Loucy (cell line): Measurements from ENCODE around the gene AP1AR.

Experiments used
- H2AFZ ChIP-seq: fragments of 200-600 bp; sonication (generic); 2 replicates; pipeline ENCODE4 v1.6.0; 2016; ENCODE audit warnings: antibody characterized with exemption, mild to moderate bottlenecking, low read length, moderate library complexity
- H3F3A ChIP-seq: fragments of 200-600 bp; 2 replicates; pipeline ENCODE4 v1.6.0; 2016; ENCODE audit warnings: antibody characterized with exemption, low read depth, mild to moderate bottlenecking
- H3K27me3 ChIP-seq: fragments of 200-600 bp; sonication (generic); 2 replicates; pipeline ENCODE4 v1.6.1; 2014; ENCODE audit warnings: low read length, mild to moderate bottlenecking; ENCODE audit not compliant: insufficient read depth, poor library complexity, severe bottlenecking
- H3K36me3 ChIP-seq: fragments of 200-600 bp; sonication (generic); 2 replicates; pipeline ENCODE4 v1.6.1; 2016; ENCODE audit warnings: low read length; ENCODE audit not compliant: insufficient read depth
- H3K4me1 ChIP-seq: fragments of 200-600 bp; sonication (generic); 2 replicates; pipeline ENCODE4 v1.5.1; 2014; ENCODE audit warnings: low read length, mild to moderate bottlenecking; ENCODE audit not compliant: insufficient read depth, poor library complexity, severe bottlenecking
- H3K4me2 ChIP-seq: fragments of 200-600 bp; sonication (generic); 2 replicates; pipeline ENCODE4 v1.6.0; 2014; ENCODE audit warnings: antibody characterized with exemption, low read length, low read depth, mild to moderate bottlenecking; ENCODE audit not compliant: poor library complexity, severe bottlenecking
- H3K4me3 ChIP-seq: fragments of 200-600 bp; sonication (generic); 2 replicates; pipeline ENCODE4 v1.5.1; 2014; ENCODE audit warnings: low read length, mild to moderate bottlenecking, mixed read lengths; ENCODE audit not compliant: poor library complexity, severe bottlenecking
- H3K79me2 ChIP-seq: fragments of 200-600 bp; sonication (generic); 2 replicates; pipeline ENCODE4 v1.6.1; 2014; ENCODE audit warnings: low read length; ENCODE audit not compliant: insufficient read depth
- H3K9ac ChIP-seq: fragments of 200-600 bp; sonication (generic); 2 replicates; pipeline ENCODE4 v1.6.0; 2014; ENCODE audit warnings: mild to moderate bottlenecking, low read depth, low read length, moderate library complexity; ENCODE audit not compliant: poor library complexity, severe bottlenecking
- H3K9me2 ChIP-seq: fragments of 200-600 bp; sonication (generic); replicated peaks from 2 replicates; pipeline ENCODE4 v1.6.1; 2016; ENCODE audit warnings: low read depth, low read length, mixed read lengths
- H3K9me3 ChIP-seq: fragments of 200-600 bp; sonication (generic); 2 replicates; pipeline ENCODE4 v1.6.1; 2014; ENCODE audit warnings: mild to moderate bottlenecking, antibody characterized with exemption, low read length, low read depth; ENCODE audit not compliant: insufficient read depth
- H4K20me1 ChIP-seq: fragments of 200-600 bp; sonication (generic); 2 replicates; pipeline ENCODE4 v1.6.0; 2014; ENCODE audit warnings: antibody characterized with exemption, low read length, mild to moderate bottlenecking; ENCODE audit not compliant: insufficient read depth, poor library complexity, severe bottlenecking
- EZH2phosphoT487 ChIP-seq: fragments of 200-600 bp; IDR thresholded peaks from 2 replicates; pipeline ENCODE4 v1.6.1; 2018; ENCODE audit warnings: antibody characterized with exemption, mild to moderate bottlenecking, moderate library complexity, borderline replicate concordance
- TF ChIP-seq, protein P1 (sequence below): fragments of 200-600 bp; sonication (generic); conservative IDR thresholded peaks from 2 replicates; pipeline ENCODE4 v1.5.1; 2014; ENCODE audit warnings: mild to moderate bottlenecking, antibody characterized with exemption, low read length

Gene AP1AR

DNA sequence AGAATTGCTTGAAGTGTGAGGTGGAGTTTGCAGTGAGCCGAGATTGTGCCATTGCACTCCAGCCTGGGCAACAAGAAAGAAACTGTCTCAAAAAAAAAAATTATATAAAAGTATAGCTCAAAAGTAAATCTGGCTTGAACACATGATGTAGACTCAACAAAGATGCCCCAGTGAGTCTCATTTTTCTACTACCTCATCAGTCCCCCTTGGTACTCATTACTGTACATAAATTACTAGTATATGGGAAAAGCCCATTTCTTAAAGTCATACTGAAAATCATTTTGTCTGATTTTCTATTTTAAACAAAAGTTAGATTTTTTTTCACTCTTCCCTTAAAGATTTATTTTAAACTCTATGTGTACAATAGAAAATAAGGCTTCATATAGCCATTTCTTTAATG is 47.1 kb upstream of the AP1AR start:
- H3K4me1 ChIP-seq, result no peaks in the 10 kb centered on the region
- no peaks in the 10 kb centered on the region for H3K9me2 ChIP-seq
- H3K79me2 ChIP-seq, result no peaks in the 10 kb centered on the region
- no peak overlapping the region for H2AFZ ChIP-seq
- no peaks in the 10 kb centered on the region; the same call in 1 of the 2 replicates for H3F3A ChIP-seq
- no peaks in the 10 kb centered on the region for H3K27me3 ChIP-seq
- no peaks in the 10 kb centered on the region for H3K9me3 ChIP-seq
- no peak overlapping the region for H3K4me2 ChIP-seq
- no peak overlapping the region for H3K4me3 ChIP-seq
- no peak for TF ChIP-seq EZH2phosphoT487
- TF ChIP-seq, protein P1, sequence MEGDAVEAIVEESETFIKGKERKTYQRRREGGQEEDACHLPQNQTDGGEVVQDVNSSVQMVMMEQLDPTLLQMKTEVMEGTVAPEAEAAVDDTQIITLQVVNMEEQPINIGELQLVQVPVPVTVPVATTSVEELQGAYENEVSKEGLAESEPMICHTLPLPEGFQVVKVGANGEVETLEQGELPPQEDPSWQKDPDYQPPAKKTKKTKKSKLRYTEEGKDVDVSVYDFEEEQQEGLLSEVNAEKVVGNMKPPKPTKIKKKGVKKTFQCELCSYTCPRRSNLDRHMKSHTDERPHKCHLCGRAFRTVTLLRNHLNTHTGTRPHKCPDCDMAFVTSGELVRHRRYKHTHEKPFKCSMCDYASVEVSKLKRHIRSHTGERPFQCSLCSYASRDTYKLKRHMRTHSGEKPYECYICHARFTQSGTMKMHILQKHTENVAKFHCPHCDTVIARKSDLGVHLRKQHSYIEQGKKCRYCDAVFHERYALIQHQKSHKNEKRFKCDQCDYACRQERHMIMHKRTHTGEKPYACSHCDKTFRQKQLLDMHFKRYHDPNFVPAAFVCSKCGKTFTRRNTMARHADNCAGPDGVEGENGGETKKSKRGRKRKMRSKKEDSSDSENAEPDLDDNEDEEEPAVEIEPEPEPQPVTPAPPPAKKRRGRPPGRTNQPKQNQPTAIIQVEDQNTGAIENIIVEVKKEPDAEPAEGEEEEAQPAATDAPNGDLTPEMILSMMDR, result no peak
- H3K36me3 ChIP-seq, result no peaks in the 10 kb centered on the region
- H3K9ac ChIP-seq, result no peak overlapping the region
- no peaks in the 10 kb centered on the region for H4K20me1 ChIP-seq

DNA sequence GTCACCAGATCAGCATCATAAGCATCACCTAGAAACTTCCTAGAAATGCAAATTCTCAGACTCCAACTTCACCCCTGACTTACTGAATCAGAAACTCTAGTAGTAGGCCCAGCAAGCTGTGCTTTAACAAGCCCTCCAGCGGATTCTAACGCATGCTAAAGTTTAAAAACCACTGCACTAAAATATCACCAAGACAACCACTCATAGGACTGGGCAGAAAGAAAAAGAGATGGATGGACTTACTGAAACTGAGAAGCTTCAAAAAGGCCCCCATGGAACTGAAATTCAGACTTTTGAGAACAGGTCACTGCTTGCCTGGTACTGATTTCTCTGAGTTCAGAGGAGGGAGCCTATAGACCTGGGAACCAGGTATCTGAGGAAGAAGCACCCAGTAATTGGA is 46.3 kb upstream of the AP1AR start:
- H4K20me1 ChIP-seq, result no peaks in the 10 kb centered on the region
- no peak overlapping the region for H3K9ac ChIP-seq
- TF ChIP-seq, protein P1, result no peak
- TF ChIP-seq EZH2phosphoT487, result no peak
- H3K4me1 ChIP-seq, result no peaks in the 10 kb centered on the region
- H3K4me3 ChIP-seq, result no peak overlapping the region
- no peaks in the 10 kb centered on the region for H3K27me3 ChIP-seq
- H3K36me3 ChIP-seq, result no peaks in the 10 kb centered on the region
- H3K9me2 ChIP-seq, result no peaks in the 10 kb centered on the region
- no peak overlapping the region for H3K4me2 ChIP-seq
- H3K9me3 ChIP-seq, result no peaks in the 10 kb centered on the region
- H3F3A ChIP-seq, result no peaks in the 10 kb centered on the region; the same call in 1 of the 2 replicates
- H2AFZ ChIP-seq, result no peak overlapping the region
- no peaks in the 10 kb centered on the region for H3K79me2 ChIP-seq

DNA sequence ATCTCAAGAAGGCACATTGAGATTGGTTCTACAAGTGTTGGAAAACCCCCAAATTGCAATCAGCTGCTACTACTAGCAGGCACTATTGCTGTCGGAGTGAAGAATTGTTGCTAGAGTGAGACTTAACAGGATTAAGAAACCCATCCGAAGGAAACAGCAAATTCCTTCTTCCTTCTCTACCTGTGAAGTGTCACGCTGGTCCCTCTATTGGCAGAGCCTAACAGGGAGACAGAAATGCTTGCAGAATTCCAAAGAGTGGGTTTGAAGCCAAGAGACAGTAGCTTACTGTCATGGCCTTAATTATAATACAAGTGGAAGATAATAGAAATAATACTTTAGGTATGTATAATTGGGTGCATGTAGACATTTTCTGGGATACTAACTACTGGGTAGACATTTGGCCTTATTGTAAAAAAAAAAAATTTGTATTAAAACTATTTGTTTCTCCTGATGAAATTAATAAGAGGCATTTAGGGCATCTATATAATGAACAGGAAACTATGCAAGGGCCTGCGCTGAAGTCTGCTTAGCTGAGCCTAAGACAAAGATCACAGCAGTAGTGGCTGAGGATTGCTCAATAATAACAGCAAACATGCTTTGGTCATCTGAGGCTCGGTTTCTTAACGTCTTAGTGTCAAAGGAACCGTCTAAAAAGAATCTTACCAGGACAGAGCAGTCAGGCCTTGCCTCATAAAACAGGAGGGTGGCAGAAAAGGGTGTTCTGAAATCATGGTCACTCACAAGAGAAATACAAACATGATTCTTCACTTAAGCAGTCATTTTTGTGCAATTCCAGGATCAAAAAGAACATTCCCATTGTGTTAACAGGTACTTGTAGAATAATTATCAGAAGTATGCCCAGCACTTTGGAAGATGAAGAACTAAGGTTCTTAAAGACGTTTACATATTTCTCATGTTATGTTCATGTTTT is 45.6 kb upstream of the AP1AR start:
- no peaks in the 10 kb centered on the region for H4K20me1 ChIP-seq
- TF ChIP-seq, protein P1, result no peak
- TF ChIP-seq EZH2phosphoT487, result no peak

More for the DNA sequence above, 45.6 kb upstream of the AP1AR start:
- Histone ChIP-seq H3K4me1 (no peaks in the 10 kb centered on the region), H3K4me3 (no peak overlapping the region), H3K9me3 (no peaks in the 10 kb centered on the region), H2AFZ (no peak overlapping the region), H3K79me2 (no peaks in the 10 kb centered on the region), H3K4me2 (no peak overlapping the region), H3K9me2 (no peaks in the 10 kb centered on the region), H3K27me3 (no peaks in the 10 kb centered on the region), H3K36me3 (no peaks in the 10 kb centered on the region), H3F3A (no peaks in the 10 kb centered on the region; the same call in 1 of the 2 replicates), H3K9ac (no peak overlapping the region)
